EH (cell line): Measurements from ENCODE around the gene CTTNBP2NL.
"Not testable (repeated sequence)": the region's sequence is repeated elsewhere in the genome, so short reads cannot be mapped to it uniquely, and the experiment has no call there.

ENCODE experiments used
- DNase-seq: peaks from one replicate; pipeline ENCODE4 v3.0.0-alpha.2; 2015; ENCODE audit warnings: low read depth

Gene CTTNBP2NL

GRCh38 chr1:112386731-112387346 is 9.2 kb upstream of the CTTNBP2NL start:
- DNase-seq, result peak; percentile 9

- no peak for DNase-seq
Measured at GRCh38 chr1:112387807-112388206, 8.2 kb upstream of the CTTNBP2NL start.

- DNase-seq, result peak; percentile 71
Measured at GRCh38 chr1:112388436-112388835, 7.6 kb upstream of the CTTNBP2NL start.

GRCh38 chr1:112389689-112390088 is 6.3 kb upstream of the CTTNBP2NL start:
- no peak for DNase-seq

- DNase-seq, result not testable (repeated sequence)
Measured at GRCh38 chr1:112390335-112390734, 5.7 kb upstream of the CTTNBP2NL start.

- DNase-seq, result peak; percentile 94
Measured at GRCh38 chr1:112390775-112391602, 5.0 kb upstream of the CTTNBP2NL start.

GRCh38 chr1:112391603-112391940 is 4.4 kb upstream of the CTTNBP2NL start:
- no peak for DNase-seq

- peak; percentile 50 for DNase-seq
Measured at GRCh38 chr1:112393631-112393974, 2.4 kb upstream of the CTTNBP2NL start.

- no peak for DNase-seq
Measured at GRCh38 chr1:112394743-112395062, 1.3 kb upstream of the CTTNBP2NL start.

GRCh38 chr1:112395256-112395820 is 676 bp upstream of the CTTNBP2NL start:
- DNase-seq, result peak; percentile 62

- DNase-seq, result peak; percentile 47
Measured at GRCh38 chr1:112396653-112397471, 848 bp downstream of the CTTNBP2NL start.

- no peak for DNase-seq
Measured at GRCh38 chr1:112397841-112398240, 1.8 kb downstream of the CTTNBP2NL start.

- no peak for DNase-seq
Measured at GRCh38 chr1:112399456-112399855, 3.4 kb downstream of the CTTNBP2NL start.

- not testable (repeated sequence) for DNase-seq
Measured at GRCh38 chr1:112400706-112401105, 4.7 kb downstream of the CTTNBP2NL start.

GRCh38 chr1:112402682-112403643 is 6.9 kb downstream of the CTTNBP2NL start:
- peak; percentile 66 for DNase-seq

- no peak for DNase-seq
Measured at GRCh38 chr1:112406771-112407170, 10.8 kb downstream of the CTTNBP2NL start.

GRCh38 chr1:112409414-112409813 is 13.4 kb downstream of the CTTNBP2NL start:
- no peak for DNase-seq

- DNase-seq, result no peak
Measured at GRCh38 chr1:112410673-112411072, 14.7 kb downstream of the CTTNBP2NL start.

GRCh38 chr1:112417271-112417670 is 21.3 kb downstream of the CTTNBP2NL start:
- no peak for DNase-seq

GRCh38 chr1:112418099-112418892 is 22.3 kb downstream of the CTTNBP2NL start:
- DNase-seq, result no peak

- no peak for DNase-seq
Measured at GRCh38 chr1:112423207-112423606, 27.2 kb downstream of the CTTNBP2NL start.
